GM12892 (cell line): Measurements from ENCODE around the gene ANKRD13D.
"Not testable (repeated sequence)": the region's sequence is repeated elsewhere in the genome, so short reads cannot be mapped to it uniquely, and the experiment has no call there.

ENCODE experiments used
- POLR2A ChIP-seq: IDR thresholded peaks from 2 replicates; pipeline ENCODE4 v1.6.1; 2011; ENCODE audit warnings: low read depth, low read length, control low read depth
- POLR2AphosphoS5 ChIP-seq: IDR thresholded peaks from 2 replicates; pipeline ENCODE4 v1.6.1; 2011; ENCODE audit warnings: low read depth, low read length, control low read depth
- TAF1 ChIP-seq: IDR thresholded peaks from 2 replicates; pipeline ENCODE4 v1.6.1; 2011; ENCODE audit warnings: low read depth, mild to moderate bottlenecking, control low read depth, low read length, borderline replicate concordance

GRCh38 chr11:67318876-67319275 is 29.8 kb downstream of the ANKRD13D start:
- TF ChIP-seq POLR2A, POLR2AphosphoS5, TAF1: not testable (repeated sequence)
